HEK293T (cell line): ENCODE results near the gene PLEKHH1.

ENCODE experiments used
- ELF4 ChIP-seq: fragments of 450-650 bp; IDR thresholded peaks from 2 replicates; pipeline ENCODE4 v1.6.1; 2017; ENCODE audit warnings: antibody characterized with exemption
- FOXA1 ChIP-seq: fragments of 450-650 bp; IDR thresholded peaks from 2 replicates; pipeline ENCODE4 v1.6.1; 2016; ENCODE audit warnings: mild to moderate bottlenecking
- FOXM1 ChIP-seq: fragments of 450-650 bp; IDR thresholded peaks from 2 replicates; pipeline ENCODE4 v1.6.1; 2017; ENCODE audit warnings: mild to moderate bottlenecking, borderline replicate concordance
- HDGF ChIP-seq: fragments of 450-650 bp; IDR thresholded peaks from 2 replicates; pipeline ENCODE4 v1.6.1; 2017; ENCODE audit warnings: antibody characterized with exemption, borderline replicate concordance
- SP1 ChIP-seq: fragments of 450-650 bp; IDR thresholded peaks from 2 replicates; pipeline ENCODE4 v1.6.1; 2017

- TF ChIP-seq SP1, result no peak
- no peak for TF ChIP-seq FOXM1
- TF ChIP-seq ELF4, result no peak
- TF ChIP-seq FOXA1, result no peak
- no peak for TF ChIP-seq HDGF
These were observed 24.6 kb downstream of the PLEKHH1 start for GRCh38 chr14:67557656-67558055.
